Inflammatory macrophage treated with lipopolysaccharide for 4 hours (primary cell): ENCODE results near the gene ZMYND11.
A peak's percentile ranks its signal among the peaks of the same experiment; 100 is the strongest.
"Not testable (repeated sequence)": the region's sequence is repeated elsewhere in the genome, so short reads cannot be mapped to it uniquely, and the experiment has no call there.

Experiments
- DNase-seq: peaks from one replicate; pipeline ENCODE4 v3.0.0-alpha.2; 2020

Gene ZMYND11

DNA sequence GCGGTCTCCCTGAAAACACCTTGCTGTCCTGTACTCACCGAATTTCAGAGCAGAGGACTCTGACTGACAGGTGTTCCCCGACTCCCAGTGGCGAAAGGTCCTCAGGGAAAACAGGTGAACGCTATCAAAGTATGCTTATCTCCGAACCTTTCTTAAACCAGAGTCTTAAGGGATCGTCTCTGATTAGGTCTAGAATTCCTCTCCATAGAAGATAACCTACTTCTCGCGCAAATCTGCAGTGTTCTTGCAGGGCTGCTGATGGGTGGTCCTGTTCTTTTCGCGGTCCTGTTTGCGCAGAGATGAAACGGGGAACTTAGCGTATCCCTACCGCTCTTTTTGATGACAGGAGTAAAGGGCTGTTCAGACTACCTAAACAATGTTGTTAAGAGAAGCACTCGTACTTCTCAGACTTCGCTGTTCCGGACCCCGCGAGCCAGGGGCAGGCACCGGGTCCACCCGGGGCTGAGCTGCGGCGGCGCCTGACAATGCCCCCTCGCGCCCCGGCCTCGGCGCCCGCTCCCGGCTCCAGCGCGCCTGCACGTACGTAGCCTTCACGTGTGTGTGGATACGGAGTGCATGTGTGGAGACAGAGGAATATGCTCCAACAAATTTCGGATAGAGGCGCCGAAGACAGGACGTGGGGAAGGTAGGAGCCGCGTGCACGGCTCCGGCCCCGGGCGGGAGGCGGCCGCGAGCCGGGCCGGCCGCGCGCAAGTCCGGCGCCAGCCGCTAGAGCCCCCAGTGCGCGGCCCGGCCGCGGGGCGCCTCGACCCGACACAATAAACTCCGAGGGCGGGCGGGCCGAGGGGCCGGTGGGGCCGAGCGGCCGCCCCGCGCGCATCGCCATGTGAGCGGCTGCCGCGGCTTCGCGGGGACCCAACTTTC is 766 bp upstream of the ZMYND11 start:
- DNase-seq: peak; percentile 41

DNA sequence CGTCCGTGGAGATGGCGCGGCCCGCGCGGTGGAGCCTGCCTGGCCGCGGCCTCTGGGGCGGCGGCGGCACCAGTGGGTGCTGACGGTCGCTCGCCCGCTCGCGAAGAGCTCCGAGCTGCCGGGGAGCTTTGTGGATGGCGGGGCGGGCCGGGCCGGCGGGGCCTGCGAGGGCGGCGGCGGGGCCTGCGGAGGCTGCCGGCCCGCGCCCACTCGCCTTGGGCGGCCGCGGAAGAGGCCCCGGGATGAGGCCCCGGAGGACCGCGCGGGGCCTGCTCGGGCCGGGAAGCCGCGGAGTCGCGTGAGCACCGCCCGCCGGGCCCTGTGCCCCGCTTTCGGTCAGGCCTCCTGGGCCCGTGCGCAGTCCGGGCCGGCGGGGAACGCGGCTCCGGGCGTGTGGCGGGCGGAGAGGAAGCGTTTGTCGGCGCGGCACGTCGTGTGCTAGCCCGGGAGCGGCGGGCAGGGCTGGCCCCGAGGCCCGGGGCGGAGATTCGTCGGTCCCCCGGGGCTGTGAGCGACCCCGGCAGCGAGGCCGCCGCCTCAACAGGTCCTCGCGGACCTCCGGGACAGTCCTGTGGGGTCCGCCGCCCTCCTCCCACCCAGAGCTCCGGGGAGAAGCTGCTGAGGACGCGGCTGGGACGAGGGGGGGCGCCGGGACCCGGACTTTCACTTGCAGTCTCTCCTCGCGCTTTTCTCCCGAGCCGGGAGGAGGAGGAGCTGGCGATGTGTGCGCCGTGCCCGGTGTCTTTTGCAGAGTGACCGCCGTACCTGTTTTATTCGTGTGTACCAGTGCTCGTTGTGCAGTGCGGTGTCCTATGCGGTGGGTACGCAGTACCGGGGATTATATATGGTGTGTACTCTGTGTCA is 578 bp downstream of the ZMYND11 start:
- DNase-seq: peak; percentile 58

DNA sequence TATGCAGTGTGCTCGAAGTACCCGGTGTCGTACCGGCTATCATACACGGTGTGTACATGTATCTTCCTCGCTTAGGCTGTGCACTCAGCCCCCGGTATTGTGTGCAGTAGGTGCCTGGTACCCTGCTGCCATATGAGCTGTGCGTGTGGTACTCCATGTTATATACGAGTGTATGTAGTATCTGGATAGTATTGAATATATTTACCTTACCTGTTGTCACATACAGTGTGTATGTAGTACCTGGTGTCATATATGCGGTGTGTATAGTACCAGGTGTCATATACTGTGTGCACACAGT is 1.2 kb downstream of the ZMYND11 start:
- no peak for DNase-seq

DNA sequence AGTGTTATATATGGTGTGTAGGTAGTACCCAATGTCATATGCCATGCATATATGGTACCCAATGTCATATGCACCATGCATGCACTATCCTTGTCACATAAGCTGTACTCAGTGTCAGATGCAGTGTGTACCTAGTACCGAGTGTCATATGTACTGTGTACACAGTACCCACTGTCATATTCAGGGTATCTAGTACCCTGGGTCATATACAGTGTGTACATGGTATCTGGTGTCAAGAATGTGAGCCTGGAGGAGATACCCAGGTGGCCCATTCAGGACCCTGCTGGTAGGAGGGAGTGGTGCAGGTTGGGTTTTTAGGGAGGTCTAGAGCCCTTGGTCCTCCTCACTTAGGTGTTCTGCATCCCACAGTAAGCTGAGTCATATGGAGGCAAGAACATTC is 1.8 kb downstream of the ZMYND11 start:
- DNase-seq: no peak

DNA sequence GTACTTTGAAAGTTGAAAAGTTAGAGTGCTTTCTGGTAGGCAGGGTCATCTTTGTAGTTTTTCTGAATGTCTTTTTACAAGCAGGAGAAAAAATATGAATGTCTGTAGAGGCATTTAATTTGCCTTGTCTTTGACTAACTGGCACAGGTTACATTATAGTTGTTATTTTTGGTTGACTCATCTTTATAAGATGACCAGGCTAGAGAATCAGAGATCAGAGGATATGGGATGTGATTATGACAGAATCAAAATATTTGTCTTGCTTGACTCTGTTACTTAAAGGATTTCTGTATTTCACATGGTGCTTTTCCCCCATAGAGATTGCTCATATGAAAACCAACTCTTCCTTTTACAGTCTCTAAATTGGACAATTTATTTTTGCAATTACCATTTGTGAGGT is 2.4 kb downstream of the ZMYND11 start:
- no peak for DNase-seq

DNA sequence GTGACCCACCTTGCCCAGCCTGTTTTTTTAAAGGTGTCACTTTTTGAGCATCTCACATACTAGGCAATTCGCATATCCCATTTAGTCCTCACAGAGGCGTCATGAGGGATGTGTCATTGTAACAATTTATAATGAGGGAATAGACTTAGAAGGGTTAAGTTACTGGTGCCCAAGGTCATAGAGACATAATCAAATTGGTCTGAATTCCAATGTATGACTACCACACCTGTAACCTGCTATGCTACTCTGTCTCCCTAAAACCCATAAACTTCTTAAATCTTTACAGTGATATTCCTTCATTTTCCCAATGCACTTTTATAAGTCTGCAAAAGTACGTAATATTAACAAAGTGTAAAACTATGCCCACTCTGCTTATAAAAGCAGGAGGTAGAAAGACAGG is 7.1 kb downstream of the ZMYND11 start:
- DNase-seq: no peak

DNA sequence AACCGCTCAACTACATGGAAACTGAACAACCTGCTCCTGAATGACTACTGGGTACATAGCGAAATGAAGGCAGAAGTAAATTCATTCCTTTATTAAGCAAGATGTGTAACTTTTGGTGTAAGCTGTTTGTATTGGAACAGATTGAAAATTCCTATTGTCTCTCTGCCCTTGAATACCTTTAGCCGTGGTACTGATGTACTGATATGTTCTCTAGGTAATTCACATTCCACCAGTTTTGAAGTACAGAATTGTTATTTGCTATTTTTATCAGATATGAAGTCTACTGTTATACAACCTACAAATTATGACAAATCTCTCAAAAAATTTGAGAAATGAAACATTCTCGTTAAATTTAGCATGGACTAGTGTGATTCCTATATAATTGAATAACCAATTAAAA is 17.7 kb downstream of the ZMYND11 start:
- DNase-seq: no peak

DNA sequence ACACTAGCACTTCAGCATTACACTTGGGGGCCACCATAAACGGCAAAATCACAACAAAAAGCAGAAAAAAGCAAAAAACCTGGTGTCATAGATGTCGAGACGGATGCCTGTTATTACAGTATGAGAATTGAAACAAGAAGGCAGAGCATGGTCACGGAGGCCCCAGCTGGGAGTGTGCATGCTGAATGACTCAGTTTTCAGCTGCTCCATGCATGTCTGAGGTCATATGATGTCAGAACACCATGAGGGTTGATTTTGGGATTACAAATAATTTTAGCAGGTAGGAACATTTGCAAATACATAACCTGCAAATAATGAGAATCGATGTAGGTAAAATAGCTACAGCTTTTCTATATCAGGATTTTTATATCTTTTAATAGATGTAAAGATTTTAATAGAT is 19.1 kb downstream of the ZMYND11 start:
- DNase-seq: no peak

DNA sequence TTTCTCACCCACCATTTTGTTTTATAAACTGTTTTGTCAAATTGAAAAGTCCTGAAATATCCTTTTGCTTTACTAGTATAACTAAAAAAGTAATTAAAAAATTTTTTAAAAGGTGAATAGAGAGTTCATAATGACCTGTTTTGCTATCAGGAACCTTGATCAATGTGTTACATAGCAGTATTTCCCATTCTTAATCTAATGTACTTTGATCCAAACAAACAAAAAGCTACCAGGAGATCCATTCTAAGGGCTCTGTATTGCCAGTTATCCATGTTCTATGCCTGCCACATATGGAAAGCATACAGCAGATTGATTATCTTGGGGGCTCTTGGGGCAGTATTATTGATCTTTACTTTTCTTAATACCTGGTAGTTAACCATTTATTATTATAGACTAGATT is 32.1 kb downstream of the ZMYND11 start:
- no peak for DNase-seq

DNA sequence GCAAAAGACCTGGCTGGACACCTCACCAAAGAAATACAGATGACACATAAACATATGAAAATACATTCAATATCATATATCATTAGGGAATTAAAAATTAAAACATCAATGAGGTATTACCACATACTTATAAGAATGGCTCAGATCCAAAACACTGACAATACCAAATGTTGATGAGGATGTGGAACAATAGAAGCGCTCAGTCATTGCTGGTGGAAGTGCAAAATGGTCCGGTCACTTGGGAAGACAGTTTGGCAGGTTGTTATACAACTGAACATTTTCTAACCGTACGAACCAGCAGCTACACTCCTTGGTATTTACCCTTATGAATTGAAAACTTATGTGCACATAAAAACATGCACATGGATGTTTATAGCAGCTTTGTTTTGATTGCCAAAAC is 38.5 kb downstream of the ZMYND11 start:
- DNase-seq: no peak

DNA sequence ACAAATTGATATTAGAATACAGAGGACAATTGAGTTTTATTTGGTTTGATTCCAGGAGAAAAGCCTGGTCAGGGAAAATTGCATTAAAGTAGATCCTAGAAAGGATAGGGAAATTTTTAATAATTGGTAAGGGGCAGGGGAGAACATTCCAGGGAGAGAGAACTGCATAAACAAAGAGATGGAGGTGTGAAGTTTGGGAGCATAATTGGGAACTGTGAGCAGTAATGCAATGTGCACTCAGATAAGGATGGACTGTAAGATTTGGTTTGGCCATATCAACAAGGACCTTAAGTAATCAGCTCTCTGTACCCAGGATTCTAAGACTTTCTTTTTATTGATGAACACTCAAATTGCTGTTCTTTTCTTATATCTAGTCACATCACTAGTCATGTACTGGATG is 41.4 kb downstream of the ZMYND11 start:
- no peak for DNase-seq

DNA sequence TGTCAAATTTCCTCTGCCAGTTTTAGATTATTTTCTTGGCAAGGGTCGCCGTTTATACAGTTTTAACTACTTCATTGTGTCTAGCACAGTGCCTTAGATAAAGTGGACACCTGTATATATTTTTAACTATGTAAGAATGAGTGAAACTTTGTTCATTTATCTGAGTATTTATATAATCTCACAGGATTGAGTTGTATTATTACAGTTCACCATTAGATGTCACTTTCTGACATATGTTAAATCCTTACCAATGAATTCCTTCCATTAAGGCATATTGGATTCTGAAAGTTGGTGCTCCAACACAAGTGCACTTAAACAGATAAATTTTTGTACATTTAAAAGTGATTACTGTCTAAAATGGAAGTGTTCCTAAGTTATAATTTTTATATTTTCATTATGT is 43.0 kb downstream of the ZMYND11 start:
- peak; percentile 25 for DNase-seq

DNA sequence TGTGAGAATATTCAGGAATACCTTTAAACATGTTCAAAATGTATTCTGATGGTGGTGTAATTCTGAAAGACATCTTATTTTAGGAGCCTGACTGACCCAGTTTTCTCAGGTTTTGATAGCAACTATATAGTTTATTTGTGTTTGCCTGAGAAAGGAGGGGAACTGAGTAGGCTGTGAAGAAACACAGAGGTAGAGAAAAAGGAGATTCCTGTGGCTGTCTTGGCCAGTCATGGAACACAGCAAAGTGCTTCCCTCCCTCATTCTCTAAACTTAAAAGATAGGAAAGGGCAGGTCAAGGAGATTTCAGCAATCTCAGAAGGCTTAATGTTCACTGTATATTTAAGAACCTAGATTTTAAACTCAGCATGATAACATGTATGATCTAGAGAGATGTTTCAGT is 43.5 kb downstream of the ZMYND11 start:
- DNase-seq: no peak

DNA sequence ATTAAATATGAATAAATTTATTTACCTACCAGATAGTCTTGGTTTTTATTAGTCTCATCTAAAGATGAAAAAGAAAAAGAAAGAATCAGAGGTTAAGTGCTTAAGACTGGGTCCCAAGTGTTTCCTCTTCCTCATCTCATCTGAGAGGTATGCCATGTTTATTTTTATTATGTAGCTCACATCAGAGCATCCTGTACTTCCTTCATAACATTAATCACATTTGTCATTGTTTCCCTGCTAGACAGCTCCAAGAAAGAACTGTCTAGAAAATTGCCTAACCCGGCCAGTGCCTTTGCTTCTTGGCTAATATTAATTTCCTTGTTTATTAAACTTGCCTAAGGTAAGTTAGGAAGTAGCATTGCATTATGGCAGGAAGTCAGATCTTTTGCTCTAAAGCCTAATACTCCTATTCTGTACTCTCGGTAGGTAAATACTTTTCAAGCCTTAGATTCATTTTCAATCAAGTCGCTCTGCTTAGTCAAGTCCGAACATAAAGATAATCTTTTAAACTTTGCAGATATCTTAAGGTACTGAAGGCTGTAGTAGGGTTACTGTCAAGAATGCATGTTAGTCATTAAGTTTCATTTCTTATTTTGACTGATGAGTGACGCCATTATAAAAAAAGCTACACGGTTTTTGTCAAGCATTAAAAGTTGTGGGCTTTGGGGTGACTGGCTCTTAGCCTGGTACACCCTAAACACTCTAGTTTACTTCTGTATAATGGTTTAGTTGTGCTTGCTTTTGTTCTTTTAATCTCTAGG is 47.4 kb downstream of the ZMYND11 start:
- no peak for DNase-seq

DNA sequence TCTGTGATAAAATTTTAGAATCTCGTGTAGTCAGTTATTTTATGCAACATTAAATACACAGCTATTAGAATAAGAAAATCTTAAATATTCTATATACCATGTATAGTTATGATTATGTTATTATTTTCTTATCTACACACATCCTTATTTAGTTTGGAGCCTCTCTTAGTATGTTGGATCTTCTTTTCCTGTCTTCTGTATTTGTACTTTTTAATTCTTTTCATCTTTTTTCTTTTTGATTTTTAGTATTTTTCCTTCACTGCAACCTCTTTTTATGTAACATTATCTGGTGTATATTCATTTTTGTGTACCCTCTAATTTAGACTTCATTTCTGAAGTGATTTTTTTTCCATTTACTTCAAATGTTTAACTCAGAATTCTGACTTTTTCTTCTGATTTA is 48.9 kb downstream of the ZMYND11 start:
- no peak for DNase-seq

DNA sequence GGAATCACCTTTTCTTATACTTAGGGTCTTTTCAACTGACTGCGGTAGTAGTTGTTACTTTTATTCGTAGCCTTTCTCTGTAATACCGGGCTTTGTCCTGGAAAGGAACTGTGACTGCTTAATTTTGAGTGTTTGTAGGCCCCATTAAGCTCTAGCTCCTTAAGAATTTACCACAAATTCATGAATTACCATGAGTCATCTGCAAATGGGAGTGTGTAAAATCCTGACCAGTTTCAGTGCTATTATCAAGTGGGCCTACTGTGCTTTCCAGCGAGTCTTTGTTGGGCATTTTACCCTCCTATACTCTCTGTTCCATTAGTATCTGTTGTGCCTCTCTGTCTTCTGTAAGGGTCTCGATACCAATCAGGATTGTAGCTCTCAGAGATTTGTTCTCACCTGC is 49.7 kb downstream of the ZMYND11 start:
- DNase-seq: no peak

DNA sequence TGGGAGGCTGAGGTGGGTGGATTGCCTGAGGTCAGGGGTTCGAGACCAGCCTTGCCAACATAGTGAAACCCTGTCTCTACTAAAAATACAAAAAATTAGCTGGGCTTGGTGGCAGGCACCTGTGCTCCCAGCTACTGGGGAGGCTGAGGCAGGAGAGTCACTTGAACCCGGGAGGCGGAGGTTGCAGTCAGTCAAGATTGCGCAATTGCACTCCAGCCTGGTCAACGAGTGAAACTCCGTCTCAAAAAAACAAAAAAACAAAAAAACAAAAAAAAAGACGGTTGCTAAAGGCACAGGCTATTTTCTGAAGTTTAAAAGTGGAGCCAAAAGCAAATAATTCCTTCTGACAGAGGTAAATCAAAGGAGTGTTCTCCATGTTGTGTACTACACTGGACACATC is 50.3 kb downstream of the ZMYND11 start:
- not testable (repeated sequence) for DNase-seq

DNA sequence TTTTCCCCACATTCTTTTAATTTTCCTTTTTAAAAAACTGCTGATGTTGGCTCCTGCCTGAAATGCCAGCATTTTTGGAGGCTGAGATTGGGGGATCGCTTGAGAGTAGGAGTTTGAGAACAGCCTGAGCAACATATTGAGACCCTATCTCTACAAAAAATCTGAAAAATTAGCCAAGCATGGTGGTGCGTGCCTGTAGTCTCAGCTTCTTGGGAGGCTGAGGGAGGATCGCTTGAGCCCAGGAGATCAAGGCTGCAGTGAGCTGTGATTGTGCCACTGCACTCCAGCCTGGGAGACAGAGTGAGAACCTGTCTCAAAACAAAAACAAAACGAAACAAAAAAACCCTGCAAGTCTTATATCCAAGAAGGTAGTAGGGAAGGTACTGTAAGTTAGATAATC is 51.7 kb downstream of the ZMYND11 start:
- DNase-seq: no peak

DNA sequence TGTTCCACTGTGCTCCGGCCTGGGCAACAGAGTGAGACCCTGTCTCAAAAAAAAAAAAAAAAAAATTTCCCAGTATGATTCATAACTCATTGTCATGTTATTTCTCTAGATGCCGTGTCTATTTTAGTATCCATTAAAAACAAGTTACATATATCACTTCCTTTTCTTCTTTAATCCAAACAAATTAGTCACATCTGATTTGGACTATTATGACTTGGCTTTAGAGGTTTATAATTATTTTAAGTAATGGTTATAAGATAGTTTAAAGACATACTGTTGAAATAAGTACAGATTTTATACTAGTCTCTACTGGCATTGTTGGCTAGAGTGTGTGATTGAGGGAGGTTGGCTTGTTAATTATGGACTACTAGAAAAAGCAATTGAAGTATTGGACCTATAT is 53.3 kb downstream of the ZMYND11 start:
- DNase-seq: no peak

DNA sequence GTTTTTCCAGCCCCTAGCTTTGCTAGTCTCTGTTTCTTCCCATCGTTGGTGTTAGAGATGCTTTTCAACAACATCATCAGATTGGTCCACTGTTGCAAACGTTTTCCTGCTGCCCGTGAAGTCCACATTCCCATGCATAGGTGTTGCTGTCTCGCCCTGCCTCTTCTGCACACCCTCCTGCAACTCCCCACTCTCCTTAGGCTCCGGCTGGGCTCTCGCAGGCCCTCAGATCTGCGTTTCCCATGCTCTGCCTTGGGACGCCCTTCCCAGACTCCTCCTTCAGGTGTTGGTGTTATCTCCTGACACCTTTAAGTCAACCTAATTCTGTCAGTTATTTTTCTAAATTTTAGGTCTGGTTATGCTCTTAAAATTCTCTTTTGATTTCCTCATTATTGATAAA is 55.0 kb downstream of the ZMYND11 start:
- DNase-seq: no peak

DNA sequence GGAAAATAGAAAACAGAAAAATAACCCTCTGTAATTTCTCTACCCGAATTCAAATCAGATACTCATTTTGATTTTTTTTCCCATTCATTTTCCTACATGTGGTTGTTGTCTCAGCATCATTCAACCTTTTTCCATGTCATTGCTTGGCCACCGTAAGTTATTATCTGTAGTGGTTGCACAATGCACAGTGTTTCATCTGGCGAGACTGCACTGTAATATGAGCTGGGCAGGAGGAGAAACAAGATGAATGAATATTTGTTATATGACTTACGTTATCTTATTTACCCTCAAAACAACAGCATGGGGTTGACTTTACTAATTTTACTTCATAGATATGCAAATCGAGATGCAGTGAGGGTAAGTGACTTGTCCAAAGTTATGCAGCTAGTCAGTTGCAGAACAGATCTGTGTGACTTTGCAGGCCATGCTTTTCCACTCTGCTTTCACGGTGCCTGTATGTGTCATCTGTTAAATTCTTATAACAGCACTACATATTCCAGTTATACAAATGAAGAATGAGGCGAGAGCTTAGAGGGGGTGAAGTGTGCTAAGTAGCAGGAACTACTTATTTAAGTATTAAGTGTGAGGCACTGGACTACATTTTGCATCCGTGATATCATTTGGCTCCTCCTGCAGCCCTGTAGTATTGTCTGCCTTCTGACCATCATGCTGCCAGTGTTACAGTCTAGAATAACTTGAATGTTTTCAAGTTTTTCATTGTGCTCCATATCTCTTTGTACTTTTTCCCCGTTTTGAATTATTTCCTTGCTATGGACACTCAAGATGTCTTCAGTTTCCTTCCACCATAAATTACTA is 56.7 kb downstream of the ZMYND11 start:
- no peak for DNase-seq

DNA sequence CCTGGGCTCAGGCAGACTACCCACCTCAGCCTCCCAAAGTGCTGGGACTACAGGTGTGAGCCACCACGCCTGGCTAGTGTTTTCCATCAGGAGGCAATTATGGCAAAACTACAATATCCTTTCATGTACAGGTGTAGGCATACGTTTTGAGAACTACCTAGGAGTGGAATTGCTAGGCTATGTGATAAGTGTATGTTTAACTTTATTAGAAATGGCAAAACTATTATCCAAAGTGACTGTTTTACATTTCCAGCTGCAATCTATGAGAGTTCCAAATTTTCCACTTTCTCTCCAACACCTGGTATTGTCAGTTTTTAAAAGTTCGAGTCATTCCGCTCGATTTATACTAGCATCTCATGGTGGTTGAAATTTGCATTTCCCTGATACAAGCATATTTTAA is 59.0 kb downstream of the ZMYND11 start:
- no peak for DNase-seq

DNA sequence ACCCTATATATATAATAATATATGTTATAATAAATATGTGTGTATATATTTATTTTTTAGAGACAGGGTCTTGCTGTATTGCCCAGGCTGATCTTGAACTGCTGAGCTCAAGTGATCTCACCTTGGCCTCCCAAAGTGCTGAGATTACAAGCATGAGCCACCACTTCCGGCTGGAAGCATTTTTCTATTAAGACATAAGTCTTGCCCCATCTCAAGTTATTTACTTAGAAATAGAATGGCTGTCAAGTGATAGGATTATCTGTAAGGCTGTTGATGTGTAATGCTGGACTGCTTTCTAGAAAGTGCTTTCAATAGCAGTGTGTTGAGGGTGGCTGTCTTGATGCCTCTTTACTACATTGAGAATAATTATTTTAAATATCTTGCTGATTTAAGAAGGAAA is 65.2 kb downstream of the ZMYND11 start:
- no peak for DNase-seq
